IMR-90 (cell line): ENCODE data around the gene ZNF283. TPM values are rescaled to one million over a fixed set of nuclear protein-coding genes. Genes with fewer than 3 reads are reported as not detected.
A peak's percentile ranks its signal among the peaks of the same experiment; 100 is the strongest.

Source experiments
- ATAC-seq: fragments of 200-7000 bp; cut with Tn5 transposase; 2 replicates; pipeline ENCODE4 v1.9.1; 2020; ENCODE audit warnings: low read depth, mild to moderate bottlenecking, moderate library complexity
- BruUV-seq: library from RNA; stranded (reverse); fragments of 400-500 nt; replicated peaks from 2 replicates; lab custom pipeline; 2021; lab: Mats Ljungman, UMichigan
- CTCF ChIA-PET: fragments of 300-600 bp; formaldehyde crosslinking; extraction: SDS; loops from one replicate; lab custom pipeline; 2021; ENCODE audit warnings: antibody characterized with exemption; lab: Yijun Ruan, JAX
- POLR2A ChIA-PET: fragments of 300-600 bp; sonication (Branson Sonifier 250); formaldehyde crosslinking; loops from one replicate; lab custom pipeline; 2022; ENCODE audit warnings: antibody characterized with exemption; ENCODE audit not compliant: unreplicated experiment; lab: Charles Lee
- DNase-seq: peaks from one replicate; pipeline ENCODE4 v3.0.0; 2013
- H2AFZ ChIP-seq: replicated peaks from 2 replicates; pipeline ENCODE3; 2013; ENCODE audit warnings: low read length, mild to moderate bottlenecking; ENCODE audit not compliant: poor library complexity
- H2AK5ac ChIP-seq: 2 replicates; pipeline ENCODE4 v1.6.1; 2013; ENCODE audit warnings: low read depth, low read length, inconsistent platforms
- H2AK9ac ChIP-seq: replicated peaks from 2 replicates; pipeline ENCODE3; 2013; ENCODE audit warnings: mild to moderate bottlenecking, low read depth, low read length, moderate library complexity; ENCODE audit not compliant: poor library complexity
- H2BK120ac ChIP-seq: 2 replicates; pipeline ENCODE4 v1.6.1; 2013; ENCODE audit warnings: low read depth, low read length, inconsistent platforms
- H2BK15ac ChIP-seq: 3 replicates; pipeline ENCODE4 v1.6.1; 2013; ENCODE audit warnings: low read depth, low read length, inconsistent platforms
- H2BK20ac ChIP-seq: 2 replicates; pipeline ENCODE4 v1.6.1; 2013; ENCODE audit warnings: low read depth, mild to moderate bottlenecking, inconsistent platforms, low read length, moderate library complexity
- H2BK5ac ChIP-seq: 2 replicates; pipeline ENCODE4 v1.6.1; 2013; ENCODE audit warnings: mild to moderate bottlenecking, low read depth, low read length, inconsistent platforms; ENCODE audit not compliant: poor library complexity, severe bottlenecking
- H3K14ac ChIP-seq: replicated peaks from 2 replicates; pipeline ENCODE4 v1.6.1; 2013; ENCODE audit warnings: low read depth, low read length, inconsistent platforms
- H3K18ac ChIP-seq: 2 replicates; pipeline ENCODE4 v1.6.1; 2013; ENCODE audit warnings: low read depth, low read length, control low read depth
- H3K23ac ChIP-seq: 2 replicates; pipeline ENCODE4 v1.6.1; 2013; ENCODE audit warnings: low read depth, low read length, inconsistent platforms
- H3K27ac ChIP-seq: 2 replicates; pipeline ENCODE4 v1.5.1; 2013; ENCODE audit warnings: mild to moderate bottlenecking, control low read depth, low read length; ENCODE audit not compliant: insufficient read depth
- H3K27me3 ChIP-seq: 2 replicates; pipeline ENCODE4 v1.6.1; 2013; ENCODE audit warnings: low read length; ENCODE audit not compliant: control insufficient read depth, insufficient read depth
- H3K36me3 ChIP-seq: 2 replicates; pipeline ENCODE4 v1.6.1; 2013; ENCODE audit warnings: low read length, mixed read lengths; ENCODE audit not compliant: control insufficient read depth, insufficient read depth
- H3K4ac ChIP-seq: 2 replicates; pipeline ENCODE4 v1.6.1; 2013; ENCODE audit warnings: low read depth, low read length, inconsistent platforms
- H3K4me1 ChIP-seq: 2 replicates; pipeline ENCODE4 v1.6.1; 2013; ENCODE audit warnings: low read length, mixed read lengths; ENCODE audit not compliant: control insufficient read depth, insufficient read depth
- H3K4me2 ChIP-seq: 2 replicates; pipeline ENCODE4 v1.6.1; 2013; ENCODE audit warnings: low read depth, mild to moderate bottlenecking, control low read depth, low read length, moderate library complexity
- H3K4me3 ChIP-seq: 2 replicates; pipeline ENCODE4 v1.5.1; 2013; ENCODE audit warnings: low read depth, mild to moderate bottlenecking, control low read depth, low read length, moderate library complexity; ENCODE audit not compliant: insufficient read depth
- H3K56ac ChIP-seq: 2 replicates; pipeline ENCODE4 v1.6.1; 2013; ENCODE audit warnings: low read length, inconsistent platforms; ENCODE audit not compliant: insufficient read depth; ENCODE audit errors: extremely low read depth
- H3K79me1 ChIP-seq, 2 experiments: 2 replicates each; pipeline ENCODE4 v1.6.1; 2013; ENCODE audit warnings: low read length in 2 of 2, inconsistent platforms in 1 of 2, low read depth in 1 of 2
- H3K9ac ChIP-seq: 2 replicates; pipeline ENCODE4 v1.6.1; 2013; ENCODE audit warnings: low read depth, low read length, control low read depth
- H3K9me1 ChIP-seq: 2 replicates; pipeline ENCODE4 v1.6.1; 2013; ENCODE audit warnings: low read length, inconsistent platforms; ENCODE audit not compliant: insufficient read depth
- H3K9me3 ChIP-seq: 2 replicates; pipeline ENCODE4 v1.6.1; 2013; ENCODE audit warnings: low read length; ENCODE audit not compliant: control insufficient read depth, insufficient read depth
- H4K20me1 ChIP-seq: 2 replicates; pipeline ENCODE4 v1.6.1; 2013; ENCODE audit warnings: low read length, inconsistent platforms; ENCODE audit not compliant: insufficient read depth
- H4K5ac ChIP-seq: 2 replicates; pipeline ENCODE4 v1.6.1; 2013; ENCODE audit warnings: mild to moderate bottlenecking, low read depth, low read length, control low read depth
- H4K8ac ChIP-seq, 2 experiments: 2 replicates each; pipeline ENCODE4 v1.6.1; 2013; ENCODE audit warnings: low read depth in 2 of 2, low read length in 2 of 2, control low read depth in 1 of 2, inconsistent platforms in 1 of 2
- H4K91ac ChIP-seq: 2 replicates; pipeline ENCODE4 v1.6.1; 2013; ENCODE audit warnings: low read depth, low read length, inconsistent platforms; ENCODE audit not compliant: insufficient read depth
- BHLHE40 ChIP-seq: fragments of 150-350 bp; IDR thresholded peaks from 2 replicates; pipeline ENCODE4 v1.6.1; 2016; ENCODE audit warnings: mild to moderate bottlenecking, low read depth, low read length
- FOS ChIP-seq: fragments of 150-350 bp; IDR thresholded peaks from 2 replicates; pipeline ENCODE4 v1.6.1; 2016; ENCODE audit warnings: low read depth, low read length
- MAFK ChIP-seq: IDR thresholded peaks from 2 replicates; pipeline ENCODE4 v1.6.1; 2012; ENCODE audit warnings: low read depth, low read length, improper control_type of control experiment
- MAZ ChIP-seq: IDR thresholded peaks from 2 replicates; pipeline ENCODE4 v1.6.1; 2012; ENCODE audit warnings: low read depth, mild to moderate bottlenecking, low read length, improper control_type of control experiment, moderate library complexity, borderline replicate concordance
- MXI1 ChIP-seq: IDR thresholded peaks from 2 replicates; pipeline ENCODE4 v1.6.1; 2012; ENCODE audit warnings: low read depth, mild to moderate bottlenecking, low read length, moderate library complexity, borderline replicate concordance
- NFE2L2 ChIP-seq: fragments of 150-350 bp; IDR thresholded peaks from 2 replicates; pipeline ENCODE4 v1.6.1; 2016; ENCODE audit warnings: low read depth, mild to moderate bottlenecking, low read length
- RAD21 ChIP-seq: IDR thresholded peaks from 2 replicates; pipeline ENCODE4 v1.6.1; 2012; ENCODE audit warnings: low read length, improper control_type of control experiment
- RFX5 ChIP-seq: IDR thresholded peaks from 2 replicates; pipeline ENCODE4 v1.8.0; 2012; ENCODE audit warnings: low read depth, mild to moderate bottlenecking, low read length, moderate library complexity
- SMC3 ChIP-seq: fragments of 150-350 bp; IDR thresholded peaks from 2 replicates; pipeline ENCODE4 v1.6.1; 2016; ENCODE audit warnings: low read depth, mild to moderate bottlenecking, antibody characterized with exemption, low read length, moderate library complexity
- WGBS, 2 experiments: methylation state at CpG; one replicate each; pipeline versions ENCODE4 v1.1.5 to v1.1.7; 2013; ENCODE audit warnings: missing lambda C conversion rate in 2 of 2; ENCODE audit not compliant: insufficient read length in 1 of 2; ENCODE audit errors: extremely low coverage in 2 of 2; 5-methylcytosine and 5-hydroxymethylcytosine counted together
- dilution Hi-C: fragments of 300-500 bp; cut with HindIII; formaldehyde crosslinking; loops from one replicate; pipeline ENCODE4 v1.14.3; 2018; ENCODE audit warnings: low sequenced_read_pairs; ENCODE audit not compliant: unreplicated experiment
- in situ Hi-C: fragments of 300-500 bp; cut with MboI; formaldehyde crosslinking; loops from 3 replicates; pipeline ENCODE4 v1.14.3; 2019; ENCODE audit warnings: low sequenced_read_pairs, inconsistent platforms, mixed read lengths
- intact Hi-C: fragments of 100-400 bp; cut with micrococcal nuclease; formaldehyde crosslinking; loops from 2 replicates; pipeline ENCODE4 v1.10.0; 2022
- polyA plus RNA-seq, 3 experiments: library from polyadenylated mRNA; depleted of rRNA; stranded (reverse); fragments of >200 nt; gene quantifications; 2 replicates each; pipeline ENCODE4 v1.2.3, GENCODE V29; 2012; ENCODE audit warnings: low replicate concordance in 1 of 3
- total RNA-seq: library from RNA; depleted of rRNA; stranded (reverse); fragments of >200 nt; gene quantifications from 2 replicates; pipeline ENCODE4 v1.2.3, GENCODE V29; 2012
- TF ChIP-seq, protein P1 (sequence below): conservative IDR thresholded peaks from 2 replicates; pipeline ENCODE4 v1.5.1; 2012; ENCODE audit warnings: mild to moderate bottlenecking, low read depth, low read length, improper control_type of control experiment
- TF ChIP-seq, protein P2 (sequence below): fragments of 150-350 bp; IDR thresholded peaks from 2 replicates; pipeline ENCODE4 v1.6.1; 2017; ENCODE audit warnings: mild to moderate bottlenecking, antibody characterized with exemption, low read length, low read depth
- TF ChIP-seq, protein P3 (sequence below): fragments of 150-350 bp; IDR thresholded peaks from 2 replicates; pipeline ENCODE4 v1.6.1; 2016; ENCODE audit warnings: low read depth, mild to moderate bottlenecking, low read length, moderate library complexity, borderline replicate concordance

The ZNF283 gene
- total and polyA plus RNA-seq, 2 of the 4 experiments (the other 2 are of a cell fraction): 2.1 to 5.0 TPM

DNA sequence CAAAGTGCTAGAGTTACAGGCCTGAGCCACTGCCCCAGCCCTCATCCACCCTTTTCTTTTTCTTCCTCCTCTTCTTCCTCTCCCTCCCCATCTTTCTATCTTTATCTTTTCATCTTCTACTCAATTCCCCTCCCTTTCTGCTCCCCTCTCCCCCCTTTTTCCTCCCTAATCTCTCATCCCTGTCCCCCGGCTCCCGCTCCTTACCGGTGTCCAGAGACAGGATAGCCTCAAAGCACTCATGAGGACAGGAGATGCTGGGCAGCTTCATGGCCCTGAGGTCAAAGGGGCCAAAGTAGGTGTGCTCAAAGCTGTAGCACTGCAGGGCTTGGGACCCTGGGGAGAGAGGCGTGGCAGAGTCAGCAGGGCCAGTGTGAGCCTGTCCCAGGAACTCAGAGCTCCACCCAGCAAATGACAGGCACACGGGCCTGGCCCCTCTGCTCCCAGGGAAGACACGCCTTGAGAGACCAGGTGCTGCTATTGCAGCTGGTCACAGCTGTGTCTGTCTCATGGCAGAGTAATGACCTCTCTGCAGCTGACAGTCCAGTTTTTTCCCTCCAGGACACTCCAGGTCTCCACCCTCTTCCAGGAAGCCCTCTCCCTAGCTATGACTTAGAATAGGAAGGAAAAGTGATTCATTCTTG lies 27.5 kb upstream of the ZNF283 start:
- peaks cover 3% of the 10 kb centered on the region; the same call in 1 of the 2 replicates for H3K4me1 ChIP-seq
- no peak overlapping the region for H2BK5ac ChIP-seq
- dilution Hi-C loops (no loop called here), in situ Hi-C loops (no loop called here), intact Hi-C loops (loop anchor here (10.0 kb wide), 1 partner anchor 355 kb away; no protein-coding TSS in a partner anchor)
- H3K14ac ChIP-seq: no peak overlapping the region
- H3K79me1 ChIP-seq: no peaks in the 10 kb centered on the region
- H2AFZ ChIP-seq: peak overlapping the region; percentile 8
- H2BK20ac ChIP-seq: no peak overlapping the region
- ATAC-seq (no peak), DNase-seq (no peak)
- no peaks in the 10 kb centered on the region for H3K36me3 ChIP-seq
- peaks cover 9% of the 10 kb centered on the region for H3K9me3 ChIP-seq
- no peak overlapping the region for H4K91ac ChIP-seq
- no peak overlapping the region for H3K4ac ChIP-seq
- H3K18ac ChIP-seq: no peak overlapping the region
- BruUV-seq: no TSS peak
- no peak overlapping the region for H2BK120ac ChIP-seq
- no peak overlapping the region for H3K27ac ChIP-seq
- peaks cover 46% of the 10 kb centered on the region for H3K27me3 ChIP-seq
- H3K4me3 ChIP-seq: no peak overlapping the region
- no peak overlapping the region for H3K23ac ChIP-seq
- ChIA-PET POLR2A (no interaction called here), CTCF (interaction anchor here (1.9 kb wide), 1 partner anchor 10 kb away, joined by 5 read pairs; no protein-coding TSS in a partner anchor)
- H2AK5ac ChIP-seq: no peak overlapping the region
- no peak overlapping the region for H2AK9ac ChIP-seq
- no peak overlapping the region for H3K56ac ChIP-seq
- WGBS, 2 experiments: 53% methylated on average over 3 of the region's 6 CpGs; no CpG with 5 or more reads in 1 of the 2 experiments
- H2BK15ac ChIP-seq: no peak overlapping the region
- no peaks in the 10 kb centered on the region for H3K9me1 ChIP-seq
- no peak for TF ChIP-seq MXI1
- no peak for TF ChIP-seq RFX5
- TF ChIP-seq, protein P1, sequence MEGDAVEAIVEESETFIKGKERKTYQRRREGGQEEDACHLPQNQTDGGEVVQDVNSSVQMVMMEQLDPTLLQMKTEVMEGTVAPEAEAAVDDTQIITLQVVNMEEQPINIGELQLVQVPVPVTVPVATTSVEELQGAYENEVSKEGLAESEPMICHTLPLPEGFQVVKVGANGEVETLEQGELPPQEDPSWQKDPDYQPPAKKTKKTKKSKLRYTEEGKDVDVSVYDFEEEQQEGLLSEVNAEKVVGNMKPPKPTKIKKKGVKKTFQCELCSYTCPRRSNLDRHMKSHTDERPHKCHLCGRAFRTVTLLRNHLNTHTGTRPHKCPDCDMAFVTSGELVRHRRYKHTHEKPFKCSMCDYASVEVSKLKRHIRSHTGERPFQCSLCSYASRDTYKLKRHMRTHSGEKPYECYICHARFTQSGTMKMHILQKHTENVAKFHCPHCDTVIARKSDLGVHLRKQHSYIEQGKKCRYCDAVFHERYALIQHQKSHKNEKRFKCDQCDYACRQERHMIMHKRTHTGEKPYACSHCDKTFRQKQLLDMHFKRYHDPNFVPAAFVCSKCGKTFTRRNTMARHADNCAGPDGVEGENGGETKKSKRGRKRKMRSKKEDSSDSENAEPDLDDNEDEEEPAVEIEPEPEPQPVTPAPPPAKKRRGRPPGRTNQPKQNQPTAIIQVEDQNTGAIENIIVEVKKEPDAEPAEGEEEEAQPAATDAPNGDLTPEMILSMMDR: no peak
- TF ChIP-seq SMC3: no peak
- TF ChIP-seq MAFK: no peak
- TF ChIP-seq, protein P2, sequence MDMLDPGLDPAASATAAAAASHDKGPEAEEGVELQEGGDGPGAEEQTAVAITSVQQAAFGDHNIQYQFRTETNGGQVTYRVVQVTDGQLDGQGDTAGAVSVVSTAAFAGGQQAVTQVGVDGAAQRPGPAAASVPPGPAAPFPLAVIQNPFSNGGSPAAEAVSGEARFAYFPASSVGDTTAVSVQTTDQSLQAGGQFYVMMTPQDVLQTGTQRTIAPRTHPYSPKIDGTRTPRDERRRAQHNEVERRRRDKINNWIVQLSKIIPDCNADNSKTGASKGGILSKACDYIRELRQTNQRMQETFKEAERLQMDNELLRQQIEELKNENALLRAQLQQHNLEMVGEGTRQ: no peak
- no peak for TF ChIP-seq RAD21
- TF ChIP-seq FOS: no peak
- no peak for TF ChIP-seq MAZ
- no peak for TF ChIP-seq NFE2L2
- TF ChIP-seq, protein P3, sequence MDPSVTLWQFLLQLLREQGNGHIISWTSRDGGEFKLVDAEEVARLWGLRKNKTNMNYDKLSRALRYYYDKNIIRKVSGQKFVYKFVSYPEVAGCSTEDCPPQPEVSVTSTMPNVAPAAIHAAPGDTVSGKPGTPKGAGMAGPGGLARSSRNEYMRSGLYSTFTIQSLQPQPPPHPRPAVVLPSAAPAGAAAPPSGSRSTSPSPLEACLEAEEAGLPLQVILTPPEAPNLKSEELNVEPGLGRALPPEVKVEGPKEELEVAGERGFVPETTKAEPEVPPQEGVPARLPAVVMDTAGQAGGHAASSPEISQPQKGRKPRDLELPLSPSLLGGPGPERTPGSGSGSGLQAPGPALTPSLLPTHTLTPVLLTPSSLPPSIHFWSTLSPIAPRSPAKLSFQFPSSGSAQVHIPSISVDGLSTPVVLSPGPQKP: no peak
- TF ChIP-seq BHLHE40: no peak
- no peak overlapping the region for H3K4me2 ChIP-seq
- no peak overlapping the region for H3K9ac ChIP-seq
- no peak overlapping the region for H4K8ac ChIP-seq
- H4K5ac ChIP-seq: no peak overlapping the region
- H4K20me1 ChIP-seq: no peaks in the 10 kb centered on the region
